Ecto neural progenitor cell (in vitro differentiated cells): ENCODE data around the gene GALNT17.

Experiments
- DNase-seq: peaks from one replicate; pipeline ENCODE4 v3.0.0-alpha.2; 2018; ENCODE audit warnings: low spot score

Gene GALNT17

GRCh38 chr7:71285571-71286145 is 153.7 kb downstream of the GALNT17 start:
- DNase-seq = no peak

- no peak for DNase-seq
These were observed 154.4 kb downstream of the GALNT17 start for GRCh38 chr7:71286336-71286735.

- DNase-seq = no peak
These were observed 155.0 kb downstream of the GALNT17 start for GRCh38 chr7:71286924-71287323.

- DNase-seq = no peak
These were observed 158.5 kb downstream of the GALNT17 start for GRCh38 chr7:71290452-71290851.

- DNase-seq = no peak
These were observed 166.4 kb downstream of the GALNT17 start for GRCh38 chr7:71298378-71298777.

- DNase-seq = no peak
These were observed 168.1 kb downstream of the GALNT17 start for GRCh38 chr7:71300086-71300485.

GRCh38 chr7:71300603-71301002 is 168.7 kb downstream of the GALNT17 start:
- no peak for DNase-seq

- no peak for DNase-seq
These were observed 169.2 kb downstream of the GALNT17 start for GRCh38 chr7:71301167-71301566.

- DNase-seq = no peak
These were observed 171.6 kb downstream of the GALNT17 start for GRCh38 chr7:71303566-71303965.

- no peak for DNase-seq
These were observed 176.2 kb downstream of the GALNT17 start for GRCh38 chr7:71308096-71308495.

- DNase-seq = no peak
These were observed 179.6 kb downstream of the GALNT17 start for GRCh38 chr7:71311576-71311975.

GRCh38 chr7:71312755-71313490 is 181.0 kb downstream of the GALNT17 start:
- DNase-seq = no peak

GRCh38 chr7:71313553-71313952 is 181.6 kb downstream of the GALNT17 start:
- DNase-seq = no peak

GRCh38 chr7:71320916-71321315 is 189.0 kb downstream of the GALNT17 start:
- DNase-seq = no peak

GRCh38 chr7:71322201-71322600 is 190.3 kb downstream of the GALNT17 start:
- no peak for DNase-seq

- no peak for DNase-seq
These were observed 191.8 kb downstream of the GALNT17 start for GRCh38 chr7:71323726-71324125.

GRCh38 chr7:71325151-71325550 is 193.2 kb downstream of the GALNT17 start:
- peak; percentile 57 for DNase-seq

GRCh38 chr7:71326595-71326994 is 194.7 kb downstream of the GALNT17 start:
- no peak for DNase-seq

GRCh38 chr7:71327946-71328345 is 196.0 kb downstream of the GALNT17 start:
- no peak for DNase-seq

- no peak for DNase-seq
These were observed 197.2 kb downstream of the GALNT17 start for GRCh38 chr7:71329030-71329660.

GRCh38 chr7:71332207-71332606 is 200.3 kb downstream of the GALNT17 start:
- no peak for DNase-seq

GRCh38 chr7:71334541-71334940 is 202.6 kb downstream of the GALNT17 start:
- no peak for DNase-seq

GRCh38 chr7:71338866-71339265 is 206.9 kb downstream of the GALNT17 start:
- no peak for DNase-seq
